Uterus (tissue), 2 donors: ENCODE data around the gene FMNL1.

ENCODE experiments used
- CTCF ChIP-seq, 4 experiments: fragments of 200-600 bp in 2 of 4; fragments of 450-650 bp in 2 of 4; sonication (generic) in 2 of 4; IDR thresholded peaks; one replicate each; pipeline ENCODE4 v1.5.1; 2016 to 2019; ENCODE audit warnings: antibody characterized with exemption in 4 of 4, mild to moderate bottlenecking in 2 of 4, moderate library complexity in 1 of 4
- POLR2A ChIP-seq, 2 donors: fragments of 450-650 bp; IDR thresholded peaks; one replicate each; pipeline ENCODE4 v1.6.1; 2016; ENCODE audit warnings: antibody characterized with exemption in 2 of 2, mild to moderate bottlenecking in 1 of 2, moderate library complexity in 1 of 2

- no peak for TF ChIP-seq CTCF (IDR thresholded peaks at IDR 0.05)
- no peak for TF ChIP-seq POLR2A (IDR thresholded peaks at IDR 0.05)
These were observed 67.9 kb downstream of the FMNL1 start for GRCh38 chr17:45289301-45290268.
